CD4-positive, alpha-beta T cell (primary cell): ENCODE measurements around the gene TMF1. TPM values are rescaled to one million over a fixed set of nuclear protein-coding genes. Genes with fewer than 3 reads are reported as not detected.

ENCODE experiments used
- ATAC-seq: fragments of 200-7000 bp; cut with Tn5 transposase; one replicate; pipeline ENCODE4 v1.10.0; 2022; ENCODE audit warnings: mild to moderate bottlenecking; ENCODE audit not compliant: poor library complexity
- CTCF ChIA-PET: fragments of 350-600 bp; sonication (Branson Sonifier 250); formaldehyde crosslinking; loops from one replicate; lab custom pipeline; 2021; ENCODE audit warnings: antibody characterized with exemption, inconsistent platforms; lab: Charles Lee
- POLR2A ChIA-PET: fragments of 350-600 bp; sonication (Branson Sonifier 250); formaldehyde crosslinking; loops from one replicate; lab custom pipeline; 2021; ENCODE audit warnings: antibody characterized with exemption, inconsistent platforms; lab: Charles Lee
- DNase-seq, 14 experiments: peaks; one replicate each; pipeline ENCODE4 v3.0.0-alpha.2; 2013 to 2020; ENCODE audit warnings: mixed read lengths in 2 of 14
- H3K27ac ChIP-seq, 2 donors: one replicate each; pipeline versions ENCODE4 v1.5.1 to v1.7.0; 2013; ENCODE audit warnings: low read length in 2 of 2, low read depth in 1 of 2, mild to moderate bottlenecking in 1 of 2
- H3K27me3 ChIP-seq, 2 experiments: 1 replicate in 1 of 2; 2 replicates in 1 of 2; pipeline versions ENCODE4 v1.6.1 to v1.7.0; 2013; ENCODE audit warnings: low read length in 2 of 2, control low read depth in 1 of 2, mild to moderate bottlenecking in 1 of 2, moderate library complexity in 1 of 2; ENCODE audit not compliant: insufficient read depth in 2 of 2, control insufficient read depth in 1 of 2
- H3K36me3 ChIP-seq: one replicate; pipeline ENCODE4 v1.6.1; 2013; ENCODE audit warnings: low read length, control low read depth; ENCODE audit not compliant: insufficient read depth
- H3K4me1 ChIP-seq: one replicate; pipeline ENCODE4 v1.6.1; 2013; ENCODE audit warnings: low read length, control low read depth; ENCODE audit not compliant: insufficient read depth
- H3K4me3 ChIP-seq: one replicate; pipeline ENCODE4 v1.5.1; 2013; ENCODE audit warnings: mild to moderate bottlenecking, low read length, moderate library complexity
- H3K9me3 ChIP-seq, 2 experiments: 1 replicate in 1 of 2; 2 replicates in 1 of 2; pipeline versions ENCODE4 v1.6.1 to v1.7.0; 2013; ENCODE audit warnings: low read length in 2 of 2, mild to moderate bottlenecking in 2 of 2, control low read depth in 1 of 2, moderate library complexity in 1 of 2; ENCODE audit not compliant: control insufficient read depth in 1 of 2, insufficient read depth in 1 of 2
- H3K27ac Mint-ChIP-seq: one replicate; pipeline ENCODE4 v1.8.0; 2020; ENCODE audit warnings: mixed read lengths
- H3K27me3 Mint-ChIP-seq: one replicate; pipeline ENCODE4 v1.8.0; 2021; ENCODE audit warnings: mixed read lengths
- H3K36me3 Mint-ChIP-seq: one replicate; pipeline ENCODE4 v1.8.0; 2021; ENCODE audit warnings: low read depth, mixed read lengths
- H3K4me1 Mint-ChIP-seq: one replicate; pipeline ENCODE4 v1.8.0; 2021; ENCODE audit warnings: low read depth, mixed read lengths
- H3K4me3 Mint-ChIP-seq: one replicate; pipeline ENCODE4 v1.8.0; 2020; ENCODE audit warnings: mild to moderate bottlenecking, mixed read lengths
- H3K9me3 Mint-ChIP-seq: one replicate; pipeline ENCODE4 v1.8.0; 2020; ENCODE audit warnings: mixed read lengths
- CTCF ChIP-seq: fragments of 200-600 bp; IDR thresholded peaks from one replicate; pipeline ENCODE4 v1.8.0; 2022; ENCODE audit warnings: antibody characterized with exemption, mild to moderate bottlenecking
- intact Hi-C, 2 experiments: fragments of 100-400 bp; cut with DNase I in 1 of 2; cut with micrococcal nuclease in 1 of 2; formaldehyde crosslinking; loops; one replicate each; pipeline versions ENCODE4 v1.15.1 to v1.9.0; 2023 to 2025; cut with DNase I, micrococcal nuclease
- total RNA-seq, 174 experiments: library from RNA in 2 of 174; stranded (reverse) in 2 of 174; gene quantifications; one replicate each; pipeline ENCODE4 v1.2.3 and lab custom pipeline; 2021 to 2026

The TMF1 gene
- total RNA-seq, 2 experiments from 2014 or later, result 89.0 to 101 TPM

- ChIA-PET POLR2A (interaction anchor here (0.7 to 1.6 kb wide), 5 partner anchors 14 to 77 kb away, joined by 3 to 6 read pairs (median 3); partner anchors contain the start of genes EOGT and TMF1), CTCF (interaction anchor here (1.2 kb wide), 1 partner anchor 216 kb away, joined by 3 read pairs; no protein-coding TSS in a partner anchor)
- Histone ChIP-seq H3K4me3 (no peak overlapping the region), H3K27me3 (no peaks in the 10 kb centered on the region), H3K36me3 (peaks cover 21% of the 10 kb centered on the region), H3K9me3 (no peaks in the 10 kb centered on the region), H3K4me1 (peaks cover 75% of the 10 kb centered on the region), H3K27ac (peak overlapping the region; percentile 77 to 78)
- H3K4me3 Mint-ChIP-seq, result peak overlapping the region; percentile 68
- H3K27me3 Mint-ChIP-seq, result no peaks in the 10 kb centered on the region
- ATAC-seq, result no peak
- H3K27ac Mint-ChIP-seq, result peak overlapping the region; percentile 96
- no peaks in the 10 kb centered on the region for H3K9me3 Mint-ChIP-seq
- H3K36me3 Mint-ChIP-seq, result peaks cover 56% of the 10 kb centered on the region
- H3K4me1 Mint-ChIP-seq, result peaks cover 77% of the 10 kb centered on the region
- TF ChIP-seq CTCF, result no peak
- intact Hi-C loops, result no loop called here
- DNase-seq, result no peak
These were observed 37.9 kb upstream of the TMF1 start for GRCh38 chr3:69090021-69090420.

GRCh38 chr3:69088063-69088462 is 35.9 kb upstream of the TMF1 start:
- no peak for ATAC-seq

More at GRCh38 chr3:69088063-69088462, 35.9 kb upstream of the TMF1 start:
- no peak for DNase-seq
- intact Hi-C loops, result loop anchor here in 1 of 2 experiments (10.0 kb wide), 1 partner anchor 1433 kb away; the partner anchor contains the start of gene SUCLG2
- Histone ChIP-seq H3K4me3 (peak overlapping the region; percentile 85), H3K9me3 (no peaks in the 10 kb centered on the region), H3K27me3 (no peaks in the 10 kb centered on the region), H3K36me3 (peaks cover 13% of the 10 kb centered on the region), H3K27ac (peak overlapping the region; percentile 78 to 91), H3K4me1 (peaks cover 70% of the 10 kb centered on the region)
- Mint-ChIP-seq H3K36me3 (peaks cover 48% of the 10 kb centered on the region), H3K4me3 (peak overlapping the region; percentile 72), H3K9me3 (no peaks in the 10 kb centered on the region), H3K27me3 (no peaks in the 10 kb centered on the region), H3K27ac (peak overlapping the region; percentile 96), H3K4me1 (peaks cover 76% of the 10 kb centered on the region)
- ChIA-PET CTCF (interaction anchor here (0.5 to 1.6 kb wide), 3 partner anchors 8 to 1870 kb away, joined by 4 to 5 read pairs (median 5); no protein-coding TSS in a partner anchor), POLR2A (interaction anchor here (1.0 to 1.5 kb wide), 3 partner anchors 17 to 38 kb away, joined by 3 read pairs; no protein-coding TSS in a partner anchor)
- TF ChIP-seq CTCF, result no peak
